GM12864 (cell line): ENCODE measurements around the gene SZRD1.
"Not testable (repeated sequence)": the region's sequence is repeated elsewhere in the genome, so short reads cannot be mapped to it uniquely, and the experiment has no call there.

Experiments
- DNase-seq: peaks from one replicate; pipeline ENCODE4 v3.0.0-alpha.2; 2011; ENCODE audit warnings: low read depth
- H3K4me3 ChIP-seq: 2 replicates; pipeline ENCODE4 v1.5.1; 2011; ENCODE audit warnings: mild to moderate bottlenecking, low read depth, low read length, control low read depth
- TF ChIP-seq, protein P1 (sequence below): IDR thresholded peaks from 2 replicates; pipeline ENCODE4 v1.5.1; 2011; ENCODE audit warnings: low read depth, mild to moderate bottlenecking, moderate library complexity, low read length, control low read depth, inconsistent platforms; ENCODE audit errors: missing control alignments

SZRD1 gene

DNA sequence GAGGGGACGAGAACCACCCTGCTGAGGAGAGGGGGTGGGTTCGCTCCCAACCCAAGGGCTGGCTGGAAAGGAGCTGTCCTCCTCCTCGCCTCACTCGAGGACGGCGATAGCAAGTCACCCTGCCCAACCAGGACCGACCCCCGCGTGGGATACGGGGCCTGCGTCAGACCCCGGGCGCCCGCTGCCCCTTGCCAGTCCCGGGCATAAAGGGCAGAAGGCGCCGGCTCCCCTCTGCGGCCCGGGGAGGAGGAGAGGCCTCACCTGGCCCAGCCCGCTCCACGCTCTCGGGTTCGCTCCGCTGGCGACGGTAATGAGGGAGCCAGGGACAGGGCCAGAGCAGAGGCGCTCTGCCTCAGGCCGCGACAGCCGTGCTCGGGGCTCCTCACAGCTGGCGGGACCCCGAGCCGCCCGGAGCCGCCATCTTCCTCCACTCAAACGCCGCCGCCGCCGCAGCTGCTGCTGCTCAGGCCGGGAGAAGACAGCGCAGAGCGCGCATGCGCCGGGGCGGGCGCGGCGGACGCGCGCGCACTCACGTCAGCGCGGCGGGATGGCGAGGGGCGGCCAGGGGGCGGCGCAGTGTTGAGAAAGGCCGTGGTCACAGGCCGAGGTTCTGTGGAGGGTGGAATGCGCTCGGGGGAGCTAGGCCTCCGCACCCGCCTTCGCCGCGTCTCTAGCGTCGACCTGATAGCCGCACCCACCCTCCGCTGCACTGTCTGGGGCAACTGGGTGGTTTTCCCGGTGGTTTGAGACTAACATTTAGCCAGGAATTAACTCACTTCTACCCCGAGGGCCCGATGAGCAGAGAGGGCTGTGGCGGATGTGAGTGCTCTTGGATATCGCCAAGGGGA lies 14.8 kb upstream of the SZRD1 start, which contains the start of gene FBXO42:
Gene FBXO42 (minus strand): TSS at position 487 of the 848 bp plus-strand sequence. CDS start 37,062 bp downstream, outside the sequence.
- peak within 1 kb of the TSS; percentile 99 for H3K4me3 ChIP-seq
- TF ChIP-seq, protein P1, sequence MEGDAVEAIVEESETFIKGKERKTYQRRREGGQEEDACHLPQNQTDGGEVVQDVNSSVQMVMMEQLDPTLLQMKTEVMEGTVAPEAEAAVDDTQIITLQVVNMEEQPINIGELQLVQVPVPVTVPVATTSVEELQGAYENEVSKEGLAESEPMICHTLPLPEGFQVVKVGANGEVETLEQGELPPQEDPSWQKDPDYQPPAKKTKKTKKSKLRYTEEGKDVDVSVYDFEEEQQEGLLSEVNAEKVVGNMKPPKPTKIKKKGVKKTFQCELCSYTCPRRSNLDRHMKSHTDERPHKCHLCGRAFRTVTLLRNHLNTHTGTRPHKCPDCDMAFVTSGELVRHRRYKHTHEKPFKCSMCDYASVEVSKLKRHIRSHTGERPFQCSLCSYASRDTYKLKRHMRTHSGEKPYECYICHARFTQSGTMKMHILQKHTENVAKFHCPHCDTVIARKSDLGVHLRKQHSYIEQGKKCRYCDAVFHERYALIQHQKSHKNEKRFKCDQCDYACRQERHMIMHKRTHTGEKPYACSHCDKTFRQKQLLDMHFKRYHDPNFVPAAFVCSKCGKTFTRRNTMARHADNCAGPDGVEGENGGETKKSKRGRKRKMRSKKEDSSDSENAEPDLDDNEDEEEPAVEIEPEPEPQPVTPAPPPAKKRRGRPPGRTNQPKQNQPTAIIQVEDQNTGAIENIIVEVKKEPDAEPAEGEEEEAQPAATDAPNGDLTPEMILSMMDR: peak; percentile 46
- DNase-seq: peak; percentile 70

- H3K4me3 ChIP-seq: peak overlapping the region; percentile 99
- TF ChIP-seq, protein P1: no peak
- DNase-seq: no peak
Measured at GRCh38 chr1:16352842-16353535, 14.1 kb upstream of the SZRD1 start.

GRCh38 chr1:16354619-16355018 lies 12.4 kb upstream of the SZRD1 start:
- no peak overlapping the region for H3K4me3 ChIP-seq
- DNase-seq: no peak
- TF ChIP-seq, protein P1: no peak

DNA sequence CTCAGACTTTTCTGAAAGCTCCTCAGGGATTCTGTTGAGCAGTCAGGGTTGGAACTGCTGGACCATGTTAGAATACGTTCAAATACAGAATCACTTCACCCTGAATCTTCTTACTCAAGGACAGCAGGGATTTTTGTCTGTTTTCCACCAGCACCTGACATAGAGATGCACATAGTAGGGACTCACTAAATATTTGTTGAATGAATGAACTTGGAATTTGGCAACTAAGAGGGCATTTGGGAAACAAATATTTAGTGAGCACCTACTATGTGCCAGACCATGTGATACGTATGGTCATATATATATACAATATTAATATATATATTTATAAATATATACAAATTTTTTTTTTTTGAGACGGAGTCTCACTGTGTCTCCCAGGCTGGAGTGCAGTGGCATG lies 10.2 kb upstream of the SZRD1 start:
- DNase-seq: no peak
- no peak overlapping the region for H3K4me3 ChIP-seq
- TF ChIP-seq, protein P1: no peak

- not testable (repeated sequence) for DNase-seq, H3K4me3 ChIP-seq
Measured at GRCh38 chr1:16365146-16365498, 1.9 kb upstream of the SZRD1 start.

- peak; percentile 88 for DNase-seq
- TF ChIP-seq, protein P1: no peak
Measured at GRCh38 chr1:16367258-16367967, 371 bp downstream of the SZRD1 start.

More at GRCh38 chr1:16367258-16367967, 371 bp downstream of the SZRD1 start:
- peak overlapping the region; percentile 87 for H3K4me3 ChIP-seq
